Fibroblast of skin of scalp (primary cell): ENCODE data around the gene TCEAL1.
A peak's percentile ranks its signal among the peaks of the same experiment; 100 is the strongest.
"Not testable (repeated sequence)": the region's sequence is repeated elsewhere in the genome, so short reads cannot be mapped to it uniquely, and the experiment has no call there.

Source experiments
- DNase-seq: peaks from one replicate; pipeline ENCODE4 v3.0.0-alpha.2; 2013

The TCEAL1 gene

GRCh38 chrX:103635436-103635835, 6.7 kb downstream of the TCEAL1 start:
- no peak for DNase-seq

- no peak for DNase-seq
These were observed 9.0 kb downstream of the TCEAL1 start for GRCh38 chrX:103637604-103638338.

DNA sequence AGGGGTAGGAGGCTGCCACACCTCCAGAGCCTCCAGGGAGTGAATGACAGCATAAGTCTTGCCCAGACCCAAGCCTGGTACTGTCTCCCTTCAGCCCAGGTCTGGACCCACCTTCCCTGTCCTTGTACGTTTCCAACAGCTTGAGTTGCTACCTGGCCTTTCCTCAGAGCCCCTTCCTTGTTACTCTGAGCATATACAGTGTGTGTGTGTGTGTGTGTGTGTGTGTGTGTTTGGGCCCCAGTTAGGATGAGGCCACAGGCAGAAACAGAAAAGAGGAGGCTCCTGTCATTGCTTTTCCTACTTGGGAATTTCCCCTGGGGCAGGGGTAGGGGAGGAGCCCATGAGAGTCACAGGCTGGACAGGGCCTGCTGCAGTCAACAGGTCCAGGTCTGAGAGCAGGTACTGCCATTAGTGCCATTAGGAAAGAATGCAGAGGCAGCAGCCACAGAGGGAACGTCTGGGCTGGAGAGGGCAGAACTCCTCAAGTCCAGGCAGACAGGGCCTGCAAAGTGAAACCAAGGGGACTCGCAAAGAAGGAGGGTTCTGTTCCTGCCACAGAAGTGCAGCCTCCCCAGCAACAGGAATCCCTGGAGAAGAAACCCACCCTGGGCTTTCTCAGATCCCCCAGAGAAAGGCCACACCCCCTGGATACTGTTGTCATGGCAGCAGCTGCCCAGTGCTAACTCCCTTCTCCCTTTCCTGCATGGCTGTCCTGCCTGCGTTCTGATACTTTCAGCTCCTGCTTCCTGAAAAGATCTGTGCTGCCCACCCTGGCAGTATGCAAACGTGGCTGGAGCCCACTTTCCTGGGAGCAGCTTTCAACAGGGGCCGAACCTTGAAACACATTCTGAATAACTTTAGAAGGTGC, 9.9 kb downstream of the TCEAL1 start:
- not testable (repeated sequence) for DNase-seq

DNA sequence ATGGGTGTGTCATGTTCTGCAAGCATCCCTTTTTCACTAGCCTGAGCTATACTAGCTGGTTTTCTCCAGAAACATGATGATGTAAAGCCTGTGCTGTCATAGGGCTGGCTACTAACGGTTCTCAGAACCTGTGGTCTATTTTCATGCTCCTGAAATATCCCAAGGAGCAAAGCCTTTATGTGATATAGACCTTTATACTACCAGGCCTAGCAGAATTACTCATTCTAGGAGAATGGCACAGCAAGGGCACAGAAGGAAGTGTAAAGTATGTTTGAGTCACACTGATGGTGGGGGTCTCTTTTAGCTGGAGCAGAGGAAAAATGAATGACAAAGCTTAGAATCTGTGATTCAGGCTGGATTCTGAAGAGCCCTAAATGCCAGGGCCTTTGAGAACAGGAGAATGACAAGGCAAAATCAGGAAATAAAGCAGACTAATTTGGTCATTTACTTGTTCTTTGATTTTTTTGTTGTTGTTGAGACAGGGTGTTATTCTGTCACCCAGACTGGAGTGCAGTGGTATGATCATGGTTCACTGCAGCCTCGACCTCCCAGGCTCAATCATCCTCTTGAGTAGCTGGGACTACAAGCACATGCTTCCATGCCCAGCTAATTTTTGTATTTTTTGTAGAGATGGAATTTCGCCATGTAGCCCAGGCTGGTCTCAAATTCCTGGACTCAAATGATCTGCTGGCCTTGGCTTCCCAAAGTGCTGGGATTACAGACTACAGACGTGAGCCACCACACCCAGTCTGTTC, 11.8 kb downstream of the TCEAL1 start:
- DNase-seq, result peak; percentile 61

- DNase-seq, result no peak
These were observed 15.3 kb downstream of the TCEAL1 start for GRCh38 chrX:103644125-103644524.

GRCh38 chrX:103647630-103648029, 18.9 kb downstream of the TCEAL1 start:
- no peak for DNase-seq

GRCh38 chrX:103651151-103651773, 22.5 kb downstream of the TCEAL1 start:
- no peak for DNase-seq

- not testable (repeated sequence) for DNase-seq
These were observed 26.6 kb downstream of the TCEAL1 start for GRCh38 chrX:103655230-103656000.

GRCh38 chrX:103656617-103657016, 27.8 kb downstream of the TCEAL1 start:
- DNase-seq, result peak; percentile 34

GRCh38 chrX:103657066-103657465, 28.3 kb downstream of the TCEAL1 start:
- DNase-seq, result not testable (repeated sequence)

- no peak for DNase-seq
These were observed 30.1 kb downstream of the TCEAL1 start for GRCh38 chrX:103658681-103659433.

GRCh38 chrX:103659460-103659859, 30.7 kb downstream of the TCEAL1 start:
- DNase-seq, result not testable (repeated sequence)

DNA sequence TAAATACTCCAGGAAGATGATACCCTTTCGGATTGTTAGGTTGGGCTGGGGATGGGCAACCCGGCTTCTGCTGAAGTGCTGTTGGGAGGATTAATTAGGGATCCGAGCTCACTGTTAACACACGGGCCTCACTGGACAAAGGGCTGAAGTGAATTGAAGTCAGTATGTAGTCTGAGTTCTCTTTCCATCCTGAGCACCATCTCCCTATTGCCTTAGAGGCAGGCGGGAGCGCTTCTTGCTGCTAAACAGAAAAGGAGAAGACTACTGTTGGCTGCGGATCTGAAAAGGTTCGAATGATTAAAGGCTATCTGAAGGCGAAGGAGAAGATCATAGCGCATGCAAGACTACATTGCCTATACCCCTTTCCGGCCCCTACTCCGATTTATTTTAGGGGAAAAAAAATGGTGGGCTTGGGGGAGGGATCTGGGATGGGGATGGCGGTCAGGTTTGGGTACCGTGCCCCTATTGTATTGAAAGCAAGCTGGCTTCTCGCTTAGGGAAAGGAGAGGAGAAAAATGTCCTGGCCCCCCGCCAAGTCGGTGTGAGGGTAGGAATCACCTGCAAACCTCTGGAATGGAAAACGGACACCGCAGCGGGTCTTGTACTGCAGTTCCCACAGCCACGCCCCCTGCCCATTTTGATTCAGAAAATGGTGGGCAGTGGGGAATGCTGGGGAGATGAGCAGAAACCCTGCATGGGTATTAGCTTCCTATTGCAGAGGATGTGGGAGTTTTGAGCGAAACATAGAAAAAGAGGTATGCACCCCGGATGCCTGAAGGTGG, 35.4 kb downstream of the TCEAL1 start:
- no peak for DNase-seq

GRCh38 chrX:103666202-103667107, 37.7 kb downstream of the TCEAL1 start:
- DNase-seq, result no peak

GRCh38 chrX:103669745-103670144, 41.0 kb downstream of the TCEAL1 start:
- DNase-seq, result no peak

DNA sequence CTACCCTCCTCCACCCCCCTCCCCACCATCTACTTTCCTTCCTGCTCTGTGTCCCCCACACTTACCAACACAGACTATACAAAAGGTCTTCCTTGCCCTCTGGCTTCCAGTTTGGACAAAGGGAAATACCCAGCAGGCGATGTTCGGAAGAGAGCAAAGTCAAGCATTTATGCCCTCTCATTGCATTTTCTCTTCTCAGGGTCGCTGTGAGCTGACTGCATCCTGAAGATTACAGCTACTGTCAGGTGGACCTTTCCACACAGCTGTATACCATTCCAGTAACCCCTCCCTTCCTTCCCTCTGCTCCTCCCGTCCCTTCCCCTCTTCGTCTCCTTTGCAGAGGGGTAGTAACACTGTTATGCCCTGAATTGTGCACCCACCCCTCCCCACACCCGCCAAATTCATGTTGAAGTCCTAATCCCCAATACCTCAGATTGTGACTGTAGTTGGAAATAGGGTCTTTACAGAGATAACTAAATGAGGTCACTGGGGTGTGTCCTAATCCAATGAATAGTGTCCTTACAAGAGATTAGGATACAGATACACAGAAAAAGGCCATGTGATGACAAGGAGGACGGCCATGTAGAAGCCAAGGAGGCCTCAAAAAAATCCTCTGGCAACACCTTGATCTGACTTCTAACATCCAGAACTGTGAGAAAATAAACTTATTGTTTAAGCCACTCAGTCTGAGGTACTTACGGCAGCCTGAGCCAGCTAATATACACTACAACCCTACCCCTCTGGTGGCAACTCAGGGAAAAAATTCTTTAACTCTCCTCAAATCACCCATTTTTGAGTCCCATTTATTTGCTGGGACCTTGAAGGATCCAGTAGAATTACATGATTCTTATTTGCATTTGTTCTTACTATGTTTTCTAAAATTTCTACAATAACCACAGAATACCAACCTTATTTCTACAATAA, 46.0 kb downstream of the TCEAL1 start:
- no peak for DNase-seq

GRCh38 chrX:103678199-103678993, 49.6 kb downstream of the TCEAL1 start:
- DNase-seq, result peak; percentile 79
